ENCODE results near the gene C2orf76. TPM values are rescaled to one million over a fixed set of nuclear protein-coding genes. Genes with fewer than 3 reads are reported as not detected.

The C2orf76 gene
- polyA plus RNA-seq, 1 donor = 5.8 TPM

- no peak for DNase-seq (ENCODE audit: low read depth)
These were observed 28.4 kb downstream of the C2orf76 start for GRCh38 chr2:119338272-119338671.

GRCh38 chr2:119337749-119338148 is 28.9 kb downstream of the C2orf76 start:
- DNase-seq (ENCODE audit: low read depth) = no peak

GRCh38 chr2:119333833-119334232 is 32.8 kb downstream of the C2orf76 start:
- no peak for DNase-seq (ENCODE audit: low read depth)

GRCh38 chr2:119333360-119333759 is 33.3 kb downstream of the C2orf76 start:
- no peak for DNase-seq (ENCODE audit: low read depth)

GRCh38 chr2:119332953-119333352 is 33.7 kb downstream of the C2orf76 start:
- no peak for DNase-seq (ENCODE audit: low read depth)

- no peak for DNase-seq (ENCODE audit: low read depth)
These were observed 39.2 kb downstream of the C2orf76 start for GRCh38 chr2:119327431-119327830.

GRCh38 chr2:119326938-119327337 is 39.7 kb downstream of the C2orf76 start:
- DNase-seq (ENCODE audit: low read depth) = no peak

- DNase-seq (ENCODE audit: low read depth) = no peak
These were observed 41.9 kb downstream of the C2orf76 start for GRCh38 chr2:119324685-119325270.

- no peak for DNase-seq (ENCODE audit: low read depth)
These were observed 43.2 kb downstream of the C2orf76 start for GRCh38 chr2:119323459-119323858.

- DNase-seq (ENCODE audit: low read depth) = no peak
These were observed 47.0 kb downstream of the C2orf76 start for GRCh38 chr2:119319593-119319992.

GRCh38 chr2:119317554-119317953 is 49.1 kb downstream of the C2orf76 start:
- no peak for DNase-seq (ENCODE audit: low read depth)

GRCh38 chr2:119316066-119316465 is 50.6 kb downstream of the C2orf76 start:
- DNase-seq (ENCODE audit: low read depth) = no peak

GRCh38 chr2:119315241-119315925 is 51.3 kb downstream of the C2orf76 start:
- DNase-seq (ENCODE audit: low read depth) = no peak

GRCh38 chr2:119311831-119312230 is 54.8 kb downstream of the C2orf76 start:
- no peak for DNase-seq (ENCODE audit: low read depth)

GRCh38 chr2:119311371-119311770 is 55.3 kb downstream of the C2orf76 start:
- DNase-seq (ENCODE audit: low read depth) = no peak

GRCh38 chr2:119308793-119309330 is 57.8 kb downstream of the C2orf76 start:
- DNase-seq (ENCODE audit: low read depth) = no peak

GRCh38 chr2:119307419-119308140 is 59.1 kb downstream of the C2orf76 start:
- no peak for DNase-seq (ENCODE audit: low read depth)

- no peak for DNase-seq (ENCODE audit: low read depth)
These were observed 60.4 kb downstream of the C2orf76 start for GRCh38 chr2:119306196-119306590.

- DNase-seq (ENCODE audit: low read depth) = no peak
These were observed 61.0 kb downstream of the C2orf76 start for GRCh38 chr2:119305497-119306195.

- DNase-seq (ENCODE audit: low read depth) = no peak
These were observed 61.8 kb downstream of the C2orf76 start for GRCh38 chr2:119304847-119305246.

GRCh38 chr2:119301413-119301812 is 65.2 kb downstream of the C2orf76 start:
- no peak for DNase-seq (ENCODE audit: low read depth)
